Measurements from ENCODE around the gene LIN7B.

Gene LIN7B

GRCh38 chr19:49161987-49162386 is 47.8 kb downstream of the LIN7B start:
- TF ChIP-seq CTCF (IDR thresholded peaks at IDR 0.05): no peak
- Histone ChIP-seq H3K27me3 (peaks cover 58% of the 10 kb centered on the region), H3K4me1 (ENCODE audit: control insufficient read depth in 1 of 2, insufficient read depth in 1 of 2, low read depth in 1 of 2, low read length in 1 of 2) (no peaks in the 10 kb centered on the region), H3K4me3 (ENCODE audit: low read depth in 1 of 2, low read length in 1 of 2) (no peak overlapping the region), H3K36me3 (no peaks in the 10 kb centered on the region), H3K9me3 (no peaks in the 10 kb centered on the region), H3K27ac (no peak overlapping the region)

GRCh38 chr19:49165111-49165750 is 51.1 kb downstream of the LIN7B start:
- H3K4me3 ChIP-seq (ENCODE audit: low read depth in 1 of 2, low read length in 1 of 2): no peak overlapping the region
- TF ChIP-seq CTCF (IDR thresholded peaks at IDR 0.05): no peak
- H3K27me3 ChIP-seq: peaks cover 26% of the 10 kb centered on the region
- H3K9me3 ChIP-seq: no peaks in the 10 kb centered on the region
- no peaks in the 10 kb centered on the region for H3K4me1 ChIP-seq (ENCODE audit: control insufficient read depth in 1 of 2, insufficient read depth in 1 of 2, low read depth in 1 of 2, low read length in 1 of 2)
- H3K36me3 ChIP-seq: no peaks in the 10 kb centered on the region
- no peak overlapping the region for H3K27ac ChIP-seq

- H3K27ac ChIP-seq: no peak overlapping the region
- H3K27me3 ChIP-seq: peaks cover 21% of the 10 kb centered on the region
- H3K4me3 ChIP-seq (ENCODE audit: low read depth in 1 of 2, low read length in 1 of 2): no peak overlapping the region
- H3K9me3 ChIP-seq: no peaks in the 10 kb centered on the region
- H3K4me1 ChIP-seq (ENCODE audit: control insufficient read depth in 1 of 2, insufficient read depth in 1 of 2, low read depth in 1 of 2, low read length in 1 of 2): no peaks in the 10 kb centered on the region
- no peaks in the 10 kb centered on the region for H3K36me3 ChIP-seq
- no peak for TF ChIP-seq CTCF (IDR thresholded peaks at IDR 0.05)
These were observed 51.7 kb downstream of the LIN7B start for GRCh38 chr19:49165865-49166301.

GRCh38 chr19:49167857-49168409 is 53.8 kb downstream of the LIN7B start:
- H3K27ac ChIP-seq: no peak overlapping the region
- no peak overlapping the region for H3K4me3 ChIP-seq (ENCODE audit: low read depth in 1 of 2, low read length in 1 of 2)
- no peaks in the 10 kb centered on the region for H3K9me3 ChIP-seq
- no peaks in the 10 kb centered on the region for H3K4me1 ChIP-seq (ENCODE audit: control insufficient read depth in 1 of 2, insufficient read depth in 1 of 2, low read depth in 1 of 2, low read length in 1 of 2)
- H3K36me3 ChIP-seq: no peaks in the 10 kb centered on the region
- TF ChIP-seq CTCF (IDR thresholded peaks at IDR 0.05): no peak
- peaks cover 14% of the 10 kb centered on the region for H3K27me3 ChIP-seq
